ENCODE measurements around the gene CD248.

Gene CD248

DNA sequence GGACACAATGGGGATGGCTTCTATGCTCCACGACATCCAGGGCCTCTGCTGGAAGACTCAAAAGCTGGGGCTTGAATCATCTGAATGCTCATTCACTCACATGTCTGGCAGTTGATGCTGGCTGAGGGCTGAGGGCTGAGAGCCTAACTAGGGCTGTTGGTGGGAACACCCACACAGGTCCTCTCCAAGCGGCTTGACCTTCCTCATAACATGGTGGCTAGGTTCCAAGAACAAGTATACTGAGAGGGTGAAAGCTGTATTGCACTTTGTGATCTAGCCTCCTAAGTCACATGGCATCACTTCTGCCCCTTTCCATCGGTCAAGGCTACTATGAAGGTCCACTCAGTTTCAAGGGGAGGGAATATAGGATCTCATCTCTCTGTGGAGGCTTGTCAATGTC is 17.7 kb downstream of the CD248 start:
- TF ChIP-seq TAF1 (IDR thresholded peaks at IDR 0.05; ENCODE audit: borderline replicate concordance, low read depth, low read length) (no peak), POLR2A (IDR thresholded peaks at IDR 0.05; ENCODE audit: low read depth, low read length) (no peak), POLR2AphosphoS5 (IDR thresholded peaks at IDR 0.05; ENCODE audit: low read depth, low read length) (no peak)
- FAIRE-seq (no peak), DNase-seq (ENCODE audit: insufficient read length) (no peak)

DNA sequence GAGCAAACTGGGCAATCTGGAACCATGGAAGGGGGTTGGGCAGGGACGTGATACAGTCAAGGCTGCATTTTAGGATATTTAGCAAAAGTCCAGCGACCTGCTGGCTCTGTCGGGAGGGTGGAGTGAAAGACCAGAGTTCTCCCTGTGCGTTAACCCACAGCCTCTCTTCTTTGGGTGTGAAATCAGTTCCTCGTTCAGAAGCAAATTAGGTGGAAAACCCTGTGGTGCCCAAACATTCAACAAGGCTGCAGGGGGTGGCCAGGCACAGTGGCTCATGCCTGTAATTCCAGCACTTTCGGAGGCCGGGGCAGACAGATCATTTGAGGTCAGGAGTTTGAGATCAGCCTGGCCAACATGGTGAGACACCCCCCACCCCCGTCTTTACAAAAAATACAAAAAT is 19.2 kb downstream of the CD248 start:
- TF ChIP-seq POLR2AphosphoS5 (IDR thresholded peaks at IDR 0.05; ENCODE audit: low read depth, low read length) (no peak), POLR2A (IDR thresholded peaks at IDR 0.05; ENCODE audit: low read depth, low read length) (no peak), TAF1 (IDR thresholded peaks at IDR 0.05; ENCODE audit: borderline replicate concordance, low read depth, low read length) (no peak)
- DNase-seq (ENCODE audit: insufficient read length) (no peak), FAIRE-seq (no peak)

DNA sequence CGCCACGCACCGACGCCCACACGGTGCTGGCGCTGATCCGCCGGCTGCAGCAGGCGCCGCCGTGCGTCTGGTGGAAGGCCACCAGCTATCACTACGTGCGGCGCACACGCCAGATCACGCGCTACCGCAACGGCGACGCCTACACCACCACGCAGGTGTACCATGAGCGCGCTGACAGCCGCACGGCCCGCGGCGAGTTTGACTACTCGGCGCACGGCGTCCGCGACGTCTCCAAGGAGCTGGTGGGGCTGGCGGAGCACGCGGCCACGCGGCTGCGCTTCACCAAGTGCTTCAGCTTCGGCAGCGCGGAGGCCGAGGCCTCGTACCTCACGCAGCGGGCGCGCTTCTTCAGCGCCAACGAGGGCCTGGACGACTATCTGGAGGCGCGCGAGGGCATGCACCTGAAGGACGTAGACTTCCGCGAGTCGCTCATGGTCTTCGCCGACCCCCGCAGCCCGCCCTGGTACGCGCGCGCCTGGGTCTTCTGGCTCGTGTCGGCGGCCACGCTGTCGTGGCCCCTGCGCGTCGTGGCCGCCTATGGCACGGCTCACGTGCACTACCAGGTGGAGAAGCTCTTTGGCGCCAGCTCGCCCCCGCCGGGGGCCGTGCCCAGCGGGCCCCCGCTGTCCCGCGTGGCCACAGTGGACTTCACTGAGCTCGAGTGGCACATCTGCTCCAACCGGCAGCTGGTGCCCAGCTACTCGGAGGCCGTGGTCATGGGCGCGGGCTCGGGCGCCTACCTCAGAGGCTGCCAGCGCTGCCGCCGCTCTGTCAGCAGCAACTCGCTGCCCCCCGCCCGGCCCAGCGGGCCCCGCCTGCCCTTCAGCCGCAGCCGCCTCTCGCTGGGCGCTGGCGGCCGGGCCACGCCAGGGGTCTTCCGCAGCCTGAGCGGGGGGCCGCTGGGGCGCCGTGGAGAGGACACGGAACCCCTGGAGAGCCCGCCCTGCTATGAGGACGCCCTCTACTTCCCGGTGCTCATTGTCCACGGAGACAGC is 21.9 kb downstream of the CD248 start:
- TF ChIP-seq TAF1 (IDR thresholded peaks at IDR 0.05; ENCODE audit: borderline replicate concordance, low read depth, low read length) (no peak), POLR2AphosphoS5 (IDR thresholded peaks at IDR 0.05; ENCODE audit: low read depth, low read length) (no peak), POLR2A (IDR thresholded peaks at IDR 0.05; ENCODE audit: low read depth, low read length) (no peak)
- FAIRE-seq, result no peak

DNA sequence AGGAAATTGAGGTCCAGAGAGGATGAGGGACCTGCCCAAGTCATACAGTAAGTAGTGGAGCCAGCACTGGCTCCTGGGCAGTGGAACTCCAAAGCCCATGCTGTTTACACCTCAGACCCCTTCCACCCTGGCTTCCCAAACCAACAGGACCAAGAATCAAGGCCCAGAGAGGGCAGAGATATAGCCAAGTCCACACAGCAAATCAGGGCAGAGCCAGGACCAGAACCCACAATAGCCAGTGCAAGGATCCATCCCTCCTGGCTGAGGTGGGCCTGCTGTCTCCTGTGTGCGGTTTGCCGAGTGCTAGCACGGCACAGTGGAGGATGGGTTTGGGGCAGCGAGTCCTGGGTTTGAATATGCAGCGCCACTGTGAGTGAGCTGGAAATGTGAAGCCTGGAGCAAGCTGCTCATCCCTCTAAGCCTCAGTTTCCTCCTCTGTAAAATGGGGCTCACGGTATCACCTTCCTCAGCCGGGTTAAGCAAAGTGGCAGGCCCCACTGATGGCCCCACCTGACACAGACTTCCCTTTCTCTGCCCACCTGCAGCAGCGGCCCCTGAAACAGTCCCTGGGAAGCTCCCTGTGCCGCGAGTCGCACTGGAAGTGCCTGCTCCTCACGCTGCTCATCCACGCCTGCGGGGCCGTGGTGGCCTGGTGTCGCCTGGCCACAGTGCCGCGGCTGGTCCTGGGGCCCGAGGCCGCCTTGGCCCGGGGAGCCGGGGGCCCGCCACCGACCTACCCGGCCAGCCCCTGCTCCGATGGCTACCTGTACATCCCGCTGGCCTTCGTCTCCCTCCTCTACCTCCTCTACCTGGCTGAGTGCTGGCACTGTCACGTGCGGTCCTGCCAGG is 22.8 kb downstream of the CD248 start:
- DNase-seq (ENCODE audit: insufficient read length), result no peak
- no peak for FAIRE-seq
- no peak for TF ChIP-seq POLR2AphosphoS5 (IDR thresholded peaks at IDR 0.05; ENCODE audit: low read depth, low read length)

More for the DNA sequence above, 21.9 kb downstream of the CD248 start:
- no peak for DNase-seq (ENCODE audit: insufficient read length)

DNA sequence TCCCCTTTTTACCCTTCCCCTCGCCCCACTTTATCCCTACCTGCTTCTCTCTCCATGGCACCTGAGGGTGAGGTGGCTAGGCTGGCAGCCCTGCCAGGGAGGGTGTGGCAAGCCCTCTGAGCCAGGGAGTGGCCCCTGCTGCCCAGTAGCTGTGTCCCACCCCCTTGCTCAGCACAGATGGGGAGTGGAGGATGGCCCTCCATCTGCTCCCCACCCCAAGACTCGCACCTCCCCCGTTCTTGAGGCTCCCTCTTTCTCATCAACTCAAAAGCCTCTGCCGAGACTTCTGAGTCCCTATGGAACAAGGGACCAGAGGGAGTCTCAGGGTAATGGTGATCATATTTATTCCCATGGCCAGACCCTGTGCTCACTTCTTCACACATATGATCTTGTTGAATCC is 23.5 kb downstream of the CD248 start:
- TF ChIP-seq POLR2A (IDR thresholded peaks at IDR 0.05; ENCODE audit: low read depth, low read length) (no peak), TAF1 (IDR thresholded peaks at IDR 0.05; ENCODE audit: borderline replicate concordance, low read depth, low read length) (no peak), POLR2AphosphoS5 (IDR thresholded peaks at IDR 0.05; ENCODE audit: low read depth, low read length) (no peak)
- DNase-seq (ENCODE audit: insufficient read length), result no peak
- no peak for FAIRE-seq

DNA sequence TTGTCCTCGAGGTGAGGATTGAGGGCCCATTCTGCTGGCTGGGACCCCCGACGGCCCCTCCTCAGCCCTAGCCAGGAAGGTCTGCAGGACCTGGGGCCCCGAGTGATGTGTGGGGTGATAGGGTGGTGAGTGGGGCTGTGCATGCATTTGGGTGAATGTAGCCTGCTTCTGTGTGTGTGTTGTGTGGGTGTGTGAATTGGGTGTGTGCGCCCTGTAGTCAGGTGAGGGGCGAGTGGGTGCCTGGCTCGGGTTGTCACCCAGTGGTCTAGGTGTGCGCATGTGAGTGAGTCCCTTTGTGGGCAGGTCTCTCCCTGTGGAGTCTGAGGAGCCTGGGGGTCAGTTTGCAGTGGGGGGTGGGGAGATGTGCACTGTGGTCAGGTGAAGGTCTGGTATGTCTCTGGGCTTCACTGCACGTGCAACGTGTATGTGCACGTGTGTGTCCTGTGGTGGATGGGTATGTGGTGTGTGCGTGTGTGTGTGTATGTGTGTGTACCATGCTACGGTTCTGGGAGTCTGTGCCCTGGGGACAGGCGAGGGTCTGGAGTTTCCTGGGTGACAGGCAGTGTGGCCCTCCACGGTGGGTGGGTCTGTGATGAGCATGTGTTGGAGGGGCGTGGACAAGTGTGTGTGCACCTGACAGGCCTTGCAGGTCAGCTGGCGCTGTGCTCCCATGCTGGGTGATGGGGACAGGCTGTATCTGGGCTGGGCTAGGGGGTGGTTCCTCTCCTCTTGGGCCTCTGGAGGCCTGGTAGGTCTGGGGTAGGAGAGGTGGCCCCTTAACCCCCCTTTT is 24.1 kb downstream of the CD248 start:
- no peak for FAIRE-seq

DNA sequence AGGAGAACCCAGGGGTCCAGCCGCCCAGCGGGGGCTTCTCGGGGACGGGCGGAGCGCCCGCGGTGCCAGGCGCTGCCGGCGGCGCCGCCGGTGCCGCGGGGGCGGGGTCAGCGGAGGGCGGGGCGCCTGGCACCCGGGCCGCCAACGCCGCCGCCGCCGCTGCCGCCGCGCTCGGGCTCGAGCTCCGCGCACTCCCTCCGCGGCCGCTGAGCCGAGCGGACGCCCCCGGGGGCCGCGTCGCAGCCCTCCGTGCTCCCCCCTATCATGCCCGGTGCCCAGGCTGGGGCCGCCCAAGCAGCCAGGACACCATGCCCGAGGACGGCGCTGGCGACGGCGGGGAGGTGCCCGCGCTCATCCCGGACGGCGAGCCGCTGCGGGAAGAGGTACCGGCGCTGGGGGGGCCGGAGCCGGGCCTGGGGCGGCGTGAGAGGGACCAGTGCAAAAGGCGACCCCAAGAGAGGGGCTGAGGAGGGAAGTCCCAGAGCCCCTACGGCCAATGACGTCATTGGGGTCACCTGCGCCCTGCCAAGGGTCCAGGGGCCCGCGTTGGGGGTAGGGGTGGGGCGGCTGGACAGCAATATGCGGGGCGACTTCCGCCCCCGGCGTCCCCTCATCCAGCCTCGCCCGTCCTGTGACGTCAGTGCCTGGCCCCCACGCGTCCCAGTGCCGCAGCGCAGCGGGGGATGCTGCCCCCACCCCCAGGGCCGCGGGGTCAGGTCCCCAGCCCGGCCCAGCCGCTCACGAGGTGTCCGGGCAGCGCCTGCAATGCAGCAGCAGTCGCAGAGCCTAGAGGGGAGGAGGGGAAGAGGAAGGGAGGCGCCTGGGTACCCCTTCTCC is 24.9 kb downstream of the CD248 start, which contains the start of gene TMEM151A:
TMEM151A (plus strand) TSS at position 189 of the 837 bp plus-strand sequence; CDS start at position 309, 120 bp downstream.
- no peak for TF ChIP-seq POLR2A (IDR thresholded peaks at IDR 0.05; ENCODE audit: low read depth, low read length)
- no peak for TF ChIP-seq TAF1 (IDR thresholded peaks at IDR 0.05; ENCODE audit: borderline replicate concordance, low read depth, low read length)
- TF ChIP-seq POLR2AphosphoS5 (IDR thresholded peaks at IDR 0.05; ENCODE audit: low read depth, low read length), result no peak
- FAIRE-seq, result no peak
- no peak for DNase-seq (ENCODE audit: insufficient read length)

More for the DNA sequence above, 24.1 kb downstream of the CD248 start:
- TF ChIP-seq POLR2A (IDR thresholded peaks at IDR 0.05; ENCODE audit: low read depth, low read length) (no peak), POLR2AphosphoS5 (IDR thresholded peaks at IDR 0.05; ENCODE audit: low read depth, low read length) (no peak), TAF1 (IDR thresholded peaks at IDR 0.05; ENCODE audit: borderline replicate concordance, low read depth, low read length) (no peak)
- no peak for DNase-seq (ENCODE audit: insufficient read length)

DNA sequence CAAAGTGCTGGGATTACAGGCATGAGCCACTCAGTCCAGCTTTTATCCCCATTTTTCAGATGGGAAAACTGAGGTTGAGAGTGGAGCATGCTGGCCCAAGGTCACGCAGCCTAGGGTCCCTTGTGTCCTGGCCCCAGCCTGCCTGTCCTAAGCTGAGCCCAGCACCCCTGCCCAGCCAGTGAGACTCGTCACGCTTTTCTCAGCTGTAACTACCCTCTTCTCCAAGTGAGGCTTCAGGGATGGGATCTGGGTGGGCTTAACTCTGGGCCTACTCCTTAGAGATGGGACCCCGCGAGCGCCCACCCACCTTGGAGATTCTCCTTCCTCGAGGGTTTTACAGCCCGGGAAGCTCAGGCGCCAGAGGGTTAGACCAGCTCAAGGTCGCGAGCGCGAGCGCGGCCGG is 25.5 kb downstream of the CD248 start:
- FAIRE-seq (no peak), DNase-seq (ENCODE audit: insufficient read length) (no peak)
- TF ChIP-seq TAF1 (IDR thresholded peaks at IDR 0.05; ENCODE audit: borderline replicate concordance, low read depth, low read length), result no peak
- no peak for TF ChIP-seq POLR2AphosphoS5 (IDR thresholded peaks at IDR 0.05; ENCODE audit: low read depth, low read length)
- TF ChIP-seq POLR2A (IDR thresholded peaks at IDR 0.05; ENCODE audit: low read depth, low read length), result no peak

DNA sequence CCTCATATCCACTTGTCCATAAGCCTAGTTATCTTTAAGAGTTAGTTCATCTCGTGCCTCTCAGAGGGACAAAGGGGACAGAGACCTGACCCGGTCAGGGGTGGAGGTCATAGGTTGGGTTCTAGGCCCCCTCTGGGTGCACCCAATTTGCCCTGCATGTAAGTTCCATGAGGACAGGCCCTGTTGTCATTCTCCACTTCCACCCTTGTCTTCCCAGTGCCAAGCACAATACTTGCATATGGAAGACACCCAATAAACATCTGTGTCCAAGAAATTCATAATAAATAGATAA is 26.6 kb downstream of the CD248 start:
- FAIRE-seq (no peak), DNase-seq (ENCODE audit: insufficient read length) (no peak)
- no peak for TF ChIP-seq POLR2A (IDR thresholded peaks at IDR 0.05; ENCODE audit: low read depth, low read length)
- TF ChIP-seq POLR2AphosphoS5 (IDR thresholded peaks at IDR 0.05; ENCODE audit: low read depth, low read length), result no peak
- no peak for TF ChIP-seq TAF1 (IDR thresholded peaks at IDR 0.05; ENCODE audit: borderline replicate concordance, low read depth, low read length)

DNA sequence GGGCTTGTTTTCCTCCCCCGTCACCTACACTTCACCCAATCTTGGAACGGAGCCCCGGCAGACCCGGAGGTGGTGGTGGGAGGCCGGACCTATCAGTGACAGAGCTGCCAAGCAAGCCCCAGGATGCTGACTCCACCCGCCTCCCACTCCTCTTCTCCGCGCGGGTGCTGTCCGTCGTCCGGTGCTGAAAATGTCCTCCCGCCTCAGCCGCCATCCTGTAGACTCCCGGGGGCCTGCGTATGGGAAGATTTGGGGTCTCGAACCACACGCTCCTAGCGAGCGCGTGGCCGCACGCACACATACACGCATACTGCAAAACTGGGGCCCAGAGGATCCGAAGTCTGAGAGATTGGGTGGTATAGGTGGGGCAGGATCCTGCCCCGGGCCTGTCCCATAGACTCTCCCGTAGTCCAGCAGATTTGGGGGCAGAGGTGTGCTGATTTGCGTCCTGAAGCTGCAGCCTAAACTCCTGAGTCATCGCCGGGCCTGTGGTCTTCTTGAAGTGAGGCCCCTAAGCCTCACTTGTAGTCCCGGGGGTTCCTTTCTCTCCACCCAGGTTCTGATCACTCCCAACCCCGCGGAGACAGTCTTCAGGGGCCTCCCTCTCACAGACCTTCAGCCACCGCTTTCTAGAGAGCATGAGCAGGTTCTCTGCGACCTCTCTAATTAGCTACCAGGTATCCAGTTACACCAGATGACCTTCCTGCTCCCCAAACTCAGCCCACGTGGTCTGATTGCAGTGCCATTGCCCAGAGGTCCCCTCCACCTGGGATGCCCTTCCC is 27.1 kb downstream of the CD248 start:
- peak; percentile 90 for DNase-seq (ENCODE audit: insufficient read length)
- TF ChIP-seq POLR2AphosphoS5 (IDR thresholded peaks at IDR 0.05; ENCODE audit: low read depth, low read length) (no peak), TAF1 (IDR thresholded peaks at IDR 0.05; ENCODE audit: borderline replicate concordance, low read depth, low read length) (peak; percentile 22; the same call in 1 of the 2 replicates)
- FAIRE-seq, result no peak

All from GM12892 (cell line).